ENCODE data around the gene RFX4. TPM values are rescaled to one million over a fixed set of nuclear protein-coding genes. Genes with fewer than 3 reads are reported as not detected.
"Not testable (repeated sequence)": the region's sequence is repeated elsewhere in the genome, so short reads cannot be mapped to it uniquely, and the experiment has no call there.

The RFX4 gene
- total RNA-seq, 2 experiments from 2014 or later, result not detected

GRCh38 chr12:106723416-106723815, 140.6 kb downstream of the RFX4 start:
- no peaks in the 10 kb centered on the region for H3K9me3 Mint-ChIP-seq
- POLR2A ChIA-PET, result no interaction called here
- H3K27ac Mint-ChIP-seq, result no peak overlapping the region
- no peak overlapping the region for H3K4me3 Mint-ChIP-seq
- ATAC-seq (ENCODE audit: low read depth) (no peak), DNase-seq (no peak)
- peaks cover 6% of the 10 kb centered on the region for H3K4me1 Mint-ChIP-seq
- H3K36me3 Mint-ChIP-seq, result no peaks in the 10 kb centered on the region
- H3K27me3 Mint-ChIP-seq, result no peaks in the 10 kb centered on the region

DNA sequence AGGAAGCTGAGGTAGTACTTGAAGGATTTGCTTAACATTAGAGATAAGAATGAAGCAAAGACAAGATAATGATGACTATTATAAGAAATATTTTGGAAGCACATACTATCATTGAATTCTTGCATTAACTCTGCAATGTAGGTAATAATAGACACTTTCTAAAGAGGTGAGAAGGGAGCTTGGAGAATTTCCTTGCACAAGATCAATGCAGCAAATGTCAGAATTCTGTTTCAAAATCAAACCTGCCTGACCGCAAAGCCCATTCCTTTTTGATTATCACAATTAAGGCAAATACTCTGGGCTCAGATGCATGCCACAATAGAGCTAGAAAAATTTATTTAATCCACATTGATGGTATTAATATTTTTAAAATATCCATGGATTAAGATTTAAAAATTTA, 141.3 kb downstream of the RFX4 start:
- Mint-ChIP-seq H3K4me1 (peaks cover 6% of the 10 kb centered on the region), H3K36me3 (no peaks in the 10 kb centered on the region), H3K27ac (no peak overlapping the region), H3K9me3 (no peaks in the 10 kb centered on the region), H3K4me3 (no peak overlapping the region), H3K27me3 (no peaks in the 10 kb centered on the region)
- POLR2A ChIA-PET, result no interaction called here
- ATAC-seq (ENCODE audit: low read depth) (no peak), DNase-seq (no peak)

DNA sequence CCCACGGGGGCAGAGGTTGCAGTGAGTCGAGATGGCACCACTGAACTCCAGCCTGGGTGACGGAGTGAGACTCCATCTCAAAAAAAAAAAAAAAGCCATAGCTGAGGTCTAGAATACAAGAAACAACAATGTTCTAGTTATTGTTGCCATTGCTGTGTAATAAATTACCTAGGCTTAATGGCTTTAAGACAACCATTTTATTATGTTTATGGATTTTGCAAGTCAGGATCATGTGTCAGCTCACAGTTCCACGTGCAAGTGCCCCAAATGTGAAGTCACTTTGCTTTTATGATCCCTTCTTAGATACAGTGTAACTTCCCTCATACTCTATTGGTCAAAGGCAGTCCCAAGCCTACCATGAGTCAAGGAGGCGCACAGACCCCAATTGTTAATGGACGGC, 142.1 kb downstream of the RFX4 start:
- Mint-ChIP-seq H3K27me3 (no peaks in the 10 kb centered on the region), H3K27ac (no peak overlapping the region), H3K9me3 (no peaks in the 10 kb centered on the region), H3K4me1 (peaks cover 6% of the 10 kb centered on the region), H3K36me3 (no peaks in the 10 kb centered on the region), H3K4me3 (no peak overlapping the region)
- DNase-seq, result no peak
- no peak for ATAC-seq (ENCODE audit: low read depth)
- POLR2A ChIA-PET, result no interaction called here

DNA sequence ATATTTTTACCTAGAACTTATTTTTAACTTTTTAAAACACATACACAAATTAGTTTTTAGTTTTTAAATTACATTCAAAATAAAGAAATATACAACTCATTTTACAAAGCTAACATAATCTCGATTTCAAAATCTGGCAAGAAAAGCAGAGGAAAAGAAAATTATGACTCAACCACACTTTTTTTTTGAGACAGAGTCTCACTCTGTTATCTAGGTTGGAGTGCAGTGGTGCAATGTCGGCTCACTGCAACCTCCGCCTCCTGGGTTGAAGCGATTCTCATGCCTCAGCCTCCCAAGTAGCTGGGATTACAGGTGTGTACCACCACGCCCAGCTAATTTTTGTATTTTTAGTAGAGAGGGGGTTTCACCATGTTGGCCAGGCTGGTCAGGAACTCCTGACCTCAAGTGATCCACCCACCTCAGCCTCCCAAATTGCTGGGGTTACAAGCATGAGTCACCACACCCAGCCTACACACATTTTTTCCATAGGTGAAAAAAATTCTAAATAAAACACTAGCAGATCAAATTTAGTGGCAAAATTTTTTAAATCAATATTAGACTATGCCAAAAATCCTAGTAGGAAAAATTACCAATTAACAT, 143.9 kb downstream of the RFX4 start:
- H3K27me3 Mint-ChIP-seq; H3K27ac Mint-ChIP-seq; H3K36me3 Mint-ChIP-seq; H3K4me3 Mint-ChIP-seq; POLR2A ChIA-PET; H3K4me1 Mint-ChIP-seq; ATAC-seq (ENCODE audit: low read depth); H3K9me3 Mint-ChIP-seq; DNase-seq: not testable (repeated sequence)

DNA sequence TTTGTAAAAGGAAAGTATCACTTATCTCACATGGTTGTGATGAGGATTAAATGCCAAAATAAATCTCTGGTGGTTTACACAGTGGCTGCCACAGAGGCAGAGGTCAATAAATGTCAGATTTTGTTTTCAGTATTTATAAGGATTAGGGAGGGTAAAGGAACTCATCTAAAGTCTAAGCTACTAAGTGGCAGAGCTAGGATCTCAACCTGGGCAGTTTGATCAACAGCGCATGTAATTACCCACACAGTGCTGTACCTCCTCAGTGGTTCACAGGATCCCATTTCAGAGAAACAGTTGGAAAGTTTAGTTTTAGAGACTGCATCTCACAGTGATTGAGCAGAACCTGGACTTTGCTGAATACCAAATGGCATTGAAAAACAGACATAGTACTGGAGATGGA, 146.8 kb downstream of the RFX4 start:
- no peak for DNase-seq
- Mint-ChIP-seq H3K36me3 (peaks cover 2% of the 10 kb centered on the region), H3K9me3 (peaks cover 3% of the 10 kb centered on the region), H3K4me1 (no peaks in the 10 kb centered on the region), H3K27ac (no peak overlapping the region), H3K27me3 (peaks cover 1% of the 10 kb centered on the region), H3K4me3 (no peak overlapping the region)
- POLR2A ChIA-PET, result no interaction called here
- no peak for ATAC-seq (ENCODE audit: low read depth)

DNA sequence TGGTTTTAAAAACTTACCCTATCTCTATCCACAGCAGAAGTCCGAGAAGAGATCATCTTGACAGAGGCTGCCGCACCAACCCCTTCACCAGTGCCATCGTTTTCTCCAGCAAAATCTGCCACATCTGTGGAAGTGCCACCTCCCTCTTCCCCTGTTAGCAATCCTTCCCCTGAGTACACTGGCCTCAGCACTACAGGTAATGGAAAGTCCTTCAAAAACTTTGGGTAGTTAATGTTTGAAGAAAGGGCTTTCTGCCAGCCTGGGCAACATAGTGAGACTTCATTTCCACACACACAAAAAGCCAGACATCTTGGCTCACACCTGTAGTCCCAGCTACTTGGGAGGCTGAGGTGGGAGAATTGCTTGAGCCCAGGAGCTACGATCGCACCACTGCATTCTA, 150.1 kb downstream of the RFX4 start:
- peaks cover 4% of the 10 kb centered on the region for H3K27me3 Mint-ChIP-seq
- POLR2A ChIA-PET, result no interaction called here
- H3K36me3 Mint-ChIP-seq, result peaks cover 2% of the 10 kb centered on the region
- no peaks in the 10 kb centered on the region for H3K4me1 Mint-ChIP-seq
- no peak overlapping the region for H3K27ac Mint-ChIP-seq
- no peak for ATAC-seq (ENCODE audit: low read depth)
- H3K4me3 Mint-ChIP-seq, result no peak overlapping the region
- peaks cover 3% of the 10 kb centered on the region for H3K9me3 Mint-ChIP-seq
- no peak for DNase-seq

DNA sequence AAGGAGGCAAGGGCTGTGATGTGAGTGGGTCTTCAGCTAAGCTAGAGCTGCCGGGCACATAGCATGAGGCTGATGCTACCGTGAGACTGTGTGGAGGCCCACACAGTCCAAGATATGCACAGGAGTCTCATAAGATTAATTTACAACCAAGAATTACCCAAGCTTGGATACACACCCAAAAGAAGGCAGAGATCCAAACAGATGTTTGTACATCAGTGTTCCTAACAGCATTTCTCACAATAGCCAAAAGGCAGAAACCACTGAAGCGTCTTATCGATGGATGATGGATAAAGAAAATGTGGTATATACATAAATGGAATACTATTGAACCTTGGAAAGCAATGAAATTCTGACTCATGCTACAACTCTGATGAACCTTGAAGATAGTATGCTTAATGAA, 150.9 kb downstream of the RFX4 start:
- ATAC-seq (ENCODE audit: low read depth), result no peak
- peaks cover 3% of the 10 kb centered on the region for H3K9me3 Mint-ChIP-seq
- no peaks in the 10 kb centered on the region for H3K4me1 Mint-ChIP-seq
- H3K36me3 Mint-ChIP-seq, result peaks cover 2% of the 10 kb centered on the region
- POLR2A ChIA-PET, result no interaction called here
- peaks cover 4% of the 10 kb centered on the region for H3K27me3 Mint-ChIP-seq
- no peak overlapping the region for H3K27ac Mint-ChIP-seq
- H3K4me3 Mint-ChIP-seq, result no peak overlapping the region
- DNase-seq, result no peak

DNA sequence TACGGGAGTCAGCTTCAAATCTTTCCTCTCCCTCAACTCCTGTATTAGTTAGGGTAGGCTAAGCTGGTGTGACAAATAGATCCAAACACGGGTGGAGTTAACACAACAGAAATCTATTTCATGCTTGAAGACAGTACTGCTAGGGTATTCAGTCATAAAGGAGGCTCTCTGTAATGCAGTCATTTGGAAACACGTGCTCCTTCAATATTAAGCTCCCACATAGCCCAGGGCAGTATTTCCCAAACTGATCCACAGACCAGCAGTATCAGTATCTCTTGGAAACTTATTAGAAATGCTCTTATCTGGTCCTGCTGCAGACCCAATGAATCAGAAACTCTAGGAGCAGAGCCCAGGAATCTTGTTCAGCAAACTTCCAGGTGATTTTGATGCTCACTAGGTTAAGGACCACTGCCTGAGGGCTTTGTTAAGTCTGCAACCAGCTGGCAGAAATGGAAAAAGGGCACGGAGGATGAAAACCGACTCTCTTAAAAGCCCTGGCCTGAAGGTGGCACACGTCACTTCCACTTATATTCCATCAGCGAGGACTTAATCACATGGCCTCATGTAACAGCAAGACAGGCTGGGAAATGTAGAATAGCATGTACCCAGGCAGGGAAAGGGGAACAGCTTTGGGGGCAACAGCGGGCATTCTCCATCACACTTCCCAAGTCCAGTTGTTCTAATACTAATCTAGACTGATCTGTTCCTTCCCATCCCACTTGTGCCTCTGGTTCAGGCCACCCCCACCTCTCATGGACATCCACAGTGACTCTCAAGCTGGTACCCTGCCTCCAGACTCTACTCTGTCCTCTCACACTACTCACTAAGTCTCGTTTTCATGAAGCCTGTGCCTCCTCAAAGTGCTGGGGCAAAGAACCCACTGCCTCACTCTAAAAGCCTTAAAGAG, 153.5 kb downstream of the RFX4 start:
- POLR2A ChIA-PET, result no interaction called here
- no peak overlapping the region for H3K27ac Mint-ChIP-seq
- ATAC-seq (ENCODE audit: low read depth), result peak; percentile 50
- DNase-seq, result no peak
- H3K36me3 Mint-ChIP-seq, result peaks cover 2% of the 10 kb centered on the region
- H3K27me3 Mint-ChIP-seq, result peaks cover 2% of the 10 kb centered on the region
- no peak overlapping the region for H3K4me3 Mint-ChIP-seq
- no peaks in the 10 kb centered on the region for H3K4me1 Mint-ChIP-seq
- peaks cover 3% of the 10 kb centered on the region for H3K9me3 Mint-ChIP-seq

GRCh38 chr12:106739318-106739717, 156.5 kb downstream of the RFX4 start:
- Mint-ChIP-seq H3K4me3 (no peak overlapping the region), H3K36me3 (no peaks in the 10 kb centered on the region), H3K4me1 (no peaks in the 10 kb centered on the region), H3K27me3 (peaks cover 13% of the 10 kb centered on the region), H3K27ac (no peak overlapping the region), H3K9me3 (no peaks in the 10 kb centered on the region)
- ATAC-seq (ENCODE audit: low read depth) (no peak), DNase-seq (no peak)
- POLR2A ChIA-PET, result no interaction called here

DNA sequence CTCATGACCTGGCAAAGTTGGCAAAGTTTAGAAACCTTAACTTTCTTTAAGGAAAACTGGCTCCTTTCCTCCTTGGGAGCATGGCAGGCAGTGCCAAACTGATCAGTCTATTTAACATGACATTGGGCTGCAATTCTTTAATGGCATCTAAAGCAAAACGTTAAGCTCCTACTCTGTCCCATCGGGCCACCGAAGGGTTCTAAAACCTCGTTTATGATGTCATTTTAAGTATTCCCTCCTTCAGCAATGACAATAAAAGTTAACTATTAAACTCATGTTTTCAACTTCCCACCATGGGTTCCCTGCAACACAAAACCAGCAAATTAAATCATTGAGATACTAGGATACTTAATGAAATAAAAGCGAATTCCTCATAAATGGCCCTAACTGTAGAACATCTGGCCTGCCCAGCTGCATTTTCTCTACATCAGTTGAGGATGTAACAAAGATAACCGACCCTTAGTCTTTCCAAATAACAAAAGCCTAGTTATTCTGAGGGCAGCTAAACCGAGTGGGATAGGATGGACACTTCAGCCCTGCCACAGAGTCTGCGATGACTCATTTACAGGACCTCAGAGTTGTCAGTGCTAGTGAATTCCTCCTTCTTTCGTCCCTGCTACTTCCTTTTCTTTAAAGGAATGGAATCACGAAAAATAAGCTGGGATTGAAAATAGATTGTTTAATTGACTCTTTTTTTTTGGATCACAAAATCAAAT, 157.2 kb downstream of the RFX4 start:
- no peaks in the 10 kb centered on the region for H3K9me3 Mint-ChIP-seq
- DNase-seq, result no peak
- H3K36me3 Mint-ChIP-seq, result no peaks in the 10 kb centered on the region
- ATAC-seq (ENCODE audit: low read depth), result no peak
- H3K27ac Mint-ChIP-seq, result no peak overlapping the region
- no peaks in the 10 kb centered on the region for H3K4me1 Mint-ChIP-seq
- H3K27me3 Mint-ChIP-seq, result peaks cover 10% of the 10 kb centered on the region
- no peak overlapping the region for H3K4me3 Mint-ChIP-seq
- POLR2A ChIA-PET, result no interaction called here

DNA sequence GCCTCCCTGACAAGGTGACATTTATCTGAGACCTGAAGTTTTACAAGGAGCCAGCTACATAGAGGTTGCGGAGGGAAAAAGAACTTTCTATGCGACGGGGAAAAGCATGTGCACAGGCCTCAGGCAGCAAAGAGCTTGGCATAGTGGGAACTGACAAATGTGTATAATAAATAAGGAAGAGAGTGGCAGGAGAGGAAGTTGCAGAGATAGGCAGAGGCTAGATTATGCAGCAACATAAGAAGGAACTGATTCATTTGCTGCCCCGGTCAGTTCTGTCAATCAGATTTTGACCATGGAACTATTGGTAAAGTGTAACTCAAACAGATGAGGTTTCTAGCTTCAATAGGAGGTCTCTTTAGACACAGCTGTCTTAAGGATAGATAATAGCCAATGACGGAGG, 158.0 kb downstream of the RFX4 start:
- Mint-ChIP-seq H3K4me3 (no peak overlapping the region), H3K27ac (no peak overlapping the region), H3K4me1 (no peaks in the 10 kb centered on the region), H3K36me3 (no peaks in the 10 kb centered on the region), H3K9me3 (no peaks in the 10 kb centered on the region), H3K27me3 (peaks cover 13% of the 10 kb centered on the region)
- ATAC-seq (ENCODE audit: low read depth), result no peak
- POLR2A ChIA-PET, result no interaction called here
- no peak for DNase-seq

DNA sequence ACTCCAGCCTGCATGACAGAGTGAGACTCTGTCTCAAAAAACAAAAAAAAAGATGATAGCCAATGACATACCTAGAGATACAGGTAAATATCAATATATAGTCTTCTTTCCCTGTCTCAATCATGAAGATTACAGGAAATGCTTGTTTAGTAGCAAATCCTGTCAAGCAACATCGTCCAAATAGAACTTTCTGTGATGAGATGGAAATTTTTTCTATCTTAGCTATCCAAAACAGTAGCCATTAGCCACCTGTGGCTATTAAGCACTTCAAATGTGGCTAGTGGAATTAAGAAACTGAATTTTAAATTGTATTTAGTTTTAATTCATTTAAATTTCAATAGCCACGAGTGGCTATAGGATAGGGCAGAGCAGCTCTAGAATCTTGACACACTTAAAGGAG, 158.4 kb downstream of the RFX4 start:
- DNase-seq (no peak), ATAC-seq (ENCODE audit: low read depth) (no peak)
- no peaks in the 10 kb centered on the region for H3K4me1 Mint-ChIP-seq
- no peaks in the 10 kb centered on the region for H3K9me3 Mint-ChIP-seq
- POLR2A ChIA-PET, result no interaction called here
- H3K27ac Mint-ChIP-seq, result no peak overlapping the region
- no peaks in the 10 kb centered on the region for H3K36me3 Mint-ChIP-seq
- H3K27me3 Mint-ChIP-seq, result peaks cover 13% of the 10 kb centered on the region
- no peak overlapping the region for H3K4me3 Mint-ChIP-seq

- no peaks in the 10 kb centered on the region for H3K36me3 Mint-ChIP-seq
Observed at GRCh38 chr12:106743270-106743988, 160.6 kb downstream of the RFX4 start.

More at GRCh38 chr12:106743270-106743988, 160.6 kb downstream of the RFX4 start:
- peaks cover 13% of the 10 kb centered on the region for H3K27me3 Mint-ChIP-seq
- ATAC-seq (ENCODE audit: low read depth), result no peak
- no peaks in the 10 kb centered on the region for H3K9me3 Mint-ChIP-seq
- POLR2A ChIA-PET, result no interaction called here
- peaks cover 16% of the 10 kb centered on the region for H3K4me1 Mint-ChIP-seq
- no peak overlapping the region for H3K4me3 Mint-ChIP-seq
- DNase-seq, result no peak
- H3K27ac Mint-ChIP-seq, result no peak overlapping the region

All from activated naive CD8-positive, alpha-beta T cell treated with anti-CD3 and anti-CD28 coated beads, Interleukin-2, amount 10 ng/mL, durations not matched to agents 7 days and 5 days (primary cell).